Measurements from ENCODE around the gene ENDOU.

Gene ENDOU

GRCh38 chr12:47742253-47742825 lies 17.0 kb upstream of the ENDOU start:
- DNase-seq, result peak; percentile 61

- peak; percentile 70 for DNase-seq
Observed at GRCh38 chr12:47741340-47741703, 16.0 kb upstream of the ENDOU start.

GRCh38 chr12:47740606-47741339 lies 15.5 kb upstream of the ENDOU start:
- DNase-seq, result peak; percentile 22

GRCh38 chr12:47739979-47740378 lies 14.7 kb upstream of the ENDOU start:
- no peak for DNase-seq

DNA sequence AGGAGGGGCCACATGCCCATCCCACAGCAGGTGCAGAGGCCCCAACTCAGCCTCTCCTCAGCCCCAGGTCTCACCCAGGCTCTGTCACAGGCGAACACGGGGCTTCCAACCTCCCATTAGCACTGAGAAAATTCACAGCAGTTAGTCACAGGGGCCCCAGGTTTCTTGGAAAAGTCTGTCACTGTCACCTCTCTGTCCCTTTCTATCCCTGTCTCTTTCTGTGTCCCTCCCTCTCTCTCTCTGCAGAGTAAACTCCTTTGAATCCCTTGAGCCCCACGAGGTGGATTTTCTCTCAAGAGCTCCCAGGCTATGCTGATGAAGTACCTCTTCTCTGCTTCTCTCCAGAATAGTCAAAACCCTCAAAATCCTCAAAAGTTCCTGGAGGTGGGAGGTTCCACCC lies 14.0 kb upstream of the ENDOU start:
- DNase-seq, result no peak

- DNase-seq, result no peak
Observed at GRCh38 chr12:47737936-47738594, 12.8 kb upstream of the ENDOU start.

DNA sequence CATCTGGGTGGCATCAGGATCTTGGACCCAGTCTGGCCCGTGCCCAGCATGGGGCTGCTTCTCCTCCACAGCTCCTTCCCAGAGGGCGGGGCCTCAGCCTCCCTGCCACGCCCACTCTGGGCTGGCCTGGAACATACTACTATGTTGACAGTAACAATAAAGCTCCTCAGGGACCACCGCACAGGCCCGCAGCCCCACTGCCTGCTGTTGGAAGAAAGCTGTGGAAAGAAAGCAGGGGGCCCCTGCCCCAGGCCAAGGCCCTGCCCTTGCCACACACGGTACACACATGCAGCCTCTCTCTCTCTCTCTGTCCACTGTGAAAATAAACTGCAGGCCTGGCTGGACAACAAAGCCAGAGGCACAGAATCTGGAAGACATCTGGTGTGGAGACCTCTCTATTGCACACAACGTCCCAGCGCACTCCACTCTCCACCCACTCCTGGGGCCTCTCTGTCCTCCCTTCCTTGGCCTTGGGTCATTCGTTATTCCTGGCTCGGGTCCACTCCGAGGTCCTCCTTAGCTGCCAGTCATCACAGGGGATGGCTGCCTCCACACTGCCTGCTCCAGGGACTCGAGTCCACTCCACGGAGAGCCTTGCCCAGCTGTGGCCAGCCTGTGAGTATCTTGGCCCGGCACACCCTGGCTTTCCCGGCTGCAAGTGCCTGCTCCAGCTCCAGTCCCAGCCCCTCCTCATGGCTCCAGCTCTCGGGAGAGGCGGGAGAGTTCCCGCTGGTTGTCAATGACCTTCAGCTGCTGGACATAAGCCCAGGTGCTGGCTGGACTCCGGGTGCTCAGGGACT lies 11.8 kb upstream of the ENDOU start:
- DNase-seq, result no peak

- DNase-seq, result no peak
Observed at GRCh38 chr12:47736216-47736615, 10.9 kb upstream of the ENDOU start.

DNA sequence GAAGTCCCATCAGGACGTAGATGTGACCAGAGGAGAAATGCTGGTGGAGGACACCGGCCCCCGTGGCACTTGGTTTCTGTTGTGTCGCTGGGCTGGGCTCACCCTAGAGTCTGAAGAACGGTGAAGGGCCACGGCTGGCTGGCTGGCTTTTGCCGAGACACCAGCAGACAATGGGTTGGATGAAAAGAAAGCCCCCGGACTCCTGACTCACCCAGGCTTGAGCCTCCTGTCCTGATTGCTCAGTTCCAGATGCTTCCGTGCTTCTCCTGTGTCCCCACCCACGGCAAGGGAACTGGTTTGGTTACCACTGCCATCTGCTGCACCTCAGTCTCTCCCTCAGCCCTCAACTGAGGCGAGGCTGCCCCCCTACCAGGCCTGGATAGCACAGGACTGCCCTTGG lies 10.4 kb upstream of the ENDOU start:
- no peak for DNase-seq

DNA sequence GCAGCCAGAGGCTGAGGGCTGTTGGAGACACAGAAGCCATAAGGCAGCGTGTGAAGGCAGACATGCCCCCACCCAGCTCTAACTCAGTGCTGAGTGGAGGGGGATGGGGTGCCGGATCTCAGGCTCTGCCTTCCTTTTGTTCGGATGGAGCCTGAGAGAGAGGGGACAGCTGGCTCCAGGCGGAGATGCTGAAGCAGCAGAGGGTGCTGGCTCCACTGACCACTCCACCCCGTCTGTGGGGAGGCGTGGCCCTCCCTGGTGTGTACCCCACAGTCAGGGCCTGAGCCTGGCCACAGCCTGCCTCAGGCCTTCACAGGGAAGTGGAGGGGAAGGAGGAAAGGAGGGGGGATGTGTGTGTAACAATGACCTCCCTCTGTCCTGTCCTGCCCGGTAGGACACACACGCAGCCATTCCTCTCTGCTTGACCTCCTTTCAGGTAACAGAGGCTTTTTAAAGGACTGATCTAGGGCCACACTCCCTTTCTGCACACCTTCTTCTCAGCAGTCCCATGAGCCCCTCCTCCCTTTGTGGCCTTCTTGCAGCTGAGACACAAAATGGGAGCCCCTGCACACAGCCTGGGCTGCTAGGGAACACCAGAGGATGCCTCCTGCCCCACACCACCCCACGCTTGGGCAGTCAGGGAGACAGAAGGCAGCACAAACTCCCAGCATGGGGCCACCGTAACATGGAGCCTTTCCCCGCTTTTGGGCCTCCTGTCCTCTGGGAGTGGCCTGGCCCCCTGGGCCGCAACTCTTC lies 9.6 kb upstream of the ENDOU start:
- DNase-seq, result no peak

- DNase-seq, result no peak
Observed at GRCh38 chr12:47733142-47733541, 7.9 kb upstream of the ENDOU start.

DNA sequence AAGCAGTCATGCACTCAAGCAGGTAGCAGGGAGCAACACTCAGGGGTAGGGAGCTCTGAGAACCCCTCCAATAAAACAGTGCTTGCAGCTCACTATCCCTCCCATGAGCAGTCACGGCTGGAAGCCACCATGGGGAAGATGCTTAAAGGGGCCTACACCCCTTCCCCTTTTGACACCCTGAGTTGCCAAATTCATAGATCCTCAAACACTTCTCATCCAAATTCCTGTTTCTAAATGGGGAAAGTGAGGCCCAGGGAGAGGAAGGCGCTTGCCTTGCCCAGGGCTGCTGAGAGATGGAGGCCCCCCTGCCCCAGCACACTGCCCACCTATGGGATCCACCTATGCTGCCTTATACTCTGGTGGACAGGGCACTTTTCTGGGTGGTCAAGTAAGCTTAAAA lies 7.2 kb upstream of the ENDOU start:
- DNase-seq, result no peak

- DNase-seq, result no peak
Observed at GRCh38 chr12:47731723-47732122, 6.4 kb upstream of the ENDOU start.

DNA sequence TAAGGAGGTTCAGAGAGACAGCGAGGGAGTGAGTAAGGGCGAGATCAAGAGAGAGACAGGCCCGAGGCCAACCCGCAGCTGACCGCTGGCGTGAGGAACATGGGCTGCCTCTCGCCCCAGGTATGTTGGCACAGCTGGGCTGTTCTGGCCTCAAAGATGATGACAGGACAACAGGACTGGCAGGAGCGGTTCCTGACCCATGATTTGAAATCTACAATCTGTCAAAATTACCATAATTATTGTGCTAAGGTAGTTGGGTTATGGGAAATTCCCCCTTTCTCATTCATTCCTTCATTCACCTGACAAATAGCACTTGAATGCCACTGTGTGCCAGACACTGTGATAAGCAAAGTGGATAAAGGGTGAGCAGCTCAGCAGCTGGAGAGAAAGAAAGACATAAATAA lies 5.1 kb upstream of the ENDOU start:
- no peak for DNase-seq

- DNase-seq, result no peak
Observed at GRCh38 chr12:47729233-47729632, 3.9 kb upstream of the ENDOU start.

- no peak for DNase-seq
Observed at GRCh38 chr12:47725893-47726292, 603 bp upstream of the ENDOU start.

GRCh38 chr12:47722941-47723631 lies 2.2 kb downstream of the ENDOU start:
- DNase-seq, result no peak

- DNase-seq, result no peak
Observed at GRCh38 chr12:47722136-47722834, 3.0 kb downstream of the ENDOU start.

- no peak for DNase-seq
Observed at GRCh38 chr12:47721431-47721973, 3.8 kb downstream of the ENDOU start.

- no peak for DNase-seq
Observed at GRCh38 chr12:47718531-47718930, 6.8 kb downstream of the ENDOU start.

Data from CD4-positive, alpha-beta T cell treated with Interferon gamma for 1 hour (primary cell).